Pancreas (tissue), 10 donors: ENCODE data around the gene SMARCA2. TPM values are rescaled to one million over a fixed set of nuclear protein-coding genes. Genes with fewer than 3 reads are reported as not detected.

Experiments used
- ATAC-seq, 4 donors: fragments of 200-7000 bp; cut with Tn5 transposase; one replicate each; pipeline versions ENCODE4 v1.8.0 to v1.9.1; 2020; ENCODE audit warnings: mild to moderate bottlenecking in 4 of 4, moderate library complexity in 4 of 4
- DNase-seq, 6 donors: peaks; one replicate each; pipeline ENCODE4 v3.0.0-alpha.2; 2020
- FAIRE-seq: peaks from 2 replicates; lab custom pipeline; 2012; peaks lifted over from hg19 to GRCh38; lab: Jason Lieb, UNC
- H3K27ac ChIP-seq, 4 donors: fragments of 200-600 bp; sonication (generic); 1 replicate in 3 of 4; 2 replicates in 1 of 4; pipeline versions ENCODE4 v1.5.0 to v1.8.0; 2020
- H3K27me3 ChIP-seq, 4 donors: fragments of 200-600 bp; one replicate each; pipeline ENCODE4 v1.8.0; 2021
- H3K36me3 ChIP-seq, 3 donors: fragments of 200-600 bp; sonication (generic) in 1 of 3; one replicate each; pipeline versions ENCODE4 v1.5.0 to v1.8.0; 2020 to 2021
- H3K4me1 ChIP-seq, 3 donors: fragments of 200-600 bp; one replicate each; pipeline ENCODE4 v1.8.0; 2021
- H3K4me3 ChIP-seq, 4 donors: fragments of 200-600 bp; sonication (generic) in 2 of 4; one replicate each; pipeline versions ENCODE4 v1.5.0 to v1.8.0; 2020 to 2021
- H3K9me3 ChIP-seq, 4 donors: fragments of 200-600 bp; one replicate each; pipeline ENCODE4 v1.8.0; 2021
- WGBS, 2 donors: extraction: QIAGEN DNeasy Blood & Tissue Kit; methylation state at CpG; one replicate each; pipeline ENCODE4 v1.1.7; 2013; 5-methylcytosine and 5-hydroxymethylcytosine counted together
- intact Hi-C, 3 donors: fragments of 100-400 bp; cut with DNase I; formaldehyde crosslinking; loops; one replicate each; pipeline versions ENCODE4 v1.11.1 to v1.14.2; 2022
- polyA plus RNA-seq, 2 donors: library from polyadenylated mRNA; stranded (reverse); fragments of 200-250 nt; gene quantifications; one replicate each; pipeline ENCODE4 v1.2.3, GENCODE V29; 2013
- total RNA-seq, 6 donors: library from RNA; stranded (reverse); fragmentation: NEBNext Ultra II Directional in 4 of 6; extraction: Animal tissue kit (Norgen Biotek cat#: 25700) in 4 of 6; gene quantifications; one replicate each; pipeline versions ENCODE4 v1.2.1 to v1.2.4, GENCODE V29; 2021 to 2023
- TF ChIP-seq, protein P1 (sequence below), 4 donors: fragments of 200-600 bp; sonication (generic) in 3 of 4; IDR thresholded peaks; one replicate each; pipeline versions ENCODE4 v1.5.0 to v1.8.0; 2021; ENCODE audit warnings: antibody characterized with exemption in 4 of 4
- donor health status: healthy with polysubstance abuse.
- donor health status: DM: no; HTN: no; CAD: no; lungs with moderate emphysema.
- donor health status: DM: no; HTN: no; CAD: no.
- donor health status: control.
- donor health status: control.
- donor health status: Bipolar disorder and iron deficiency.
- donor health status: DM: yes; HTN: yes; CAD: no.
- donor health status: DM: no; HTN: no; CAD: no.
- donor health status: DM: no; HTN: no; CAD: no.
- donor health status: DM: yes; HTN: yes; CAD: no.

The SMARCA2 gene
- total and polyA plus RNA-seq, 8 donors: 21.7 to 91.4 (median 64.6) TPM

- DNase-seq (no peak), FAIRE-seq (no peak), ATAC-seq (no peak)
- no peak overlapping the region for H3K4me3 ChIP-seq
- H3K27me3 ChIP-seq: no peaks in the 10 kb centered on the region
- H3K36me3 ChIP-seq: no peaks in the 10 kb centered on the region
- TF ChIP-seq, protein P1, sequence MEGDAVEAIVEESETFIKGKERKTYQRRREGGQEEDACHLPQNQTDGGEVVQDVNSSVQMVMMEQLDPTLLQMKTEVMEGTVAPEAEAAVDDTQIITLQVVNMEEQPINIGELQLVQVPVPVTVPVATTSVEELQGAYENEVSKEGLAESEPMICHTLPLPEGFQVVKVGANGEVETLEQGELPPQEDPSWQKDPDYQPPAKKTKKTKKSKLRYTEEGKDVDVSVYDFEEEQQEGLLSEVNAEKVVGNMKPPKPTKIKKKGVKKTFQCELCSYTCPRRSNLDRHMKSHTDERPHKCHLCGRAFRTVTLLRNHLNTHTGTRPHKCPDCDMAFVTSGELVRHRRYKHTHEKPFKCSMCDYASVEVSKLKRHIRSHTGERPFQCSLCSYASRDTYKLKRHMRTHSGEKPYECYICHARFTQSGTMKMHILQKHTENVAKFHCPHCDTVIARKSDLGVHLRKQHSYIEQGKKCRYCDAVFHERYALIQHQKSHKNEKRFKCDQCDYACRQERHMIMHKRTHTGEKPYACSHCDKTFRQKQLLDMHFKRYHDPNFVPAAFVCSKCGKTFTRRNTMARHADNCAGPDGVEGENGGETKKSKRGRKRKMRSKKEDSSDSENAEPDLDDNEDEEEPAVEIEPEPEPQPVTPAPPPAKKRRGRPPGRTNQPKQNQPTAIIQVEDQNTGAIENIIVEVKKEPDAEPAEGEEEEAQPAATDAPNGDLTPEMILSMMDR (IDR thresholded peaks at IDR 0.05): no peak
- no peak overlapping the region for H3K27ac ChIP-seq
- H3K4me1 ChIP-seq: no peaks in the 10 kb centered on the region
- no peaks in the 10 kb centered on the region for H3K9me3 ChIP-seq
- intact Hi-C loops: no loop called here
Observed at GRCh38 chr9:1972672-1973071, 42.5 kb upstream of the SMARCA2 start.

GRCh38 chr9:1977026-1977425 is 38.1 kb upstream of the SMARCA2 start:
- WGBS, 2 donors: 76 to 83% methylated on average over 2 of the region's 2 CpGs
- Histone ChIP-seq H3K36me3 (no peaks in the 10 kb centered on the region), H3K9me3 (no peaks in the 10 kb centered on the region), H3K27me3 (no peaks in the 10 kb centered on the region), H3K4me3 (no peak overlapping the region), H3K27ac (no peak overlapping the region), H3K4me1 (peaks cover 5 to 14% (median 11%) of the 10 kb centered on the region in 3 donors)
- DNase-seq: no peak
- TF ChIP-seq, protein P1 (IDR thresholded peaks at IDR 0.05): no peak
- intact Hi-C loops: no loop called here
- no peak for FAIRE-seq
- ATAC-seq: no peak

DNA sequence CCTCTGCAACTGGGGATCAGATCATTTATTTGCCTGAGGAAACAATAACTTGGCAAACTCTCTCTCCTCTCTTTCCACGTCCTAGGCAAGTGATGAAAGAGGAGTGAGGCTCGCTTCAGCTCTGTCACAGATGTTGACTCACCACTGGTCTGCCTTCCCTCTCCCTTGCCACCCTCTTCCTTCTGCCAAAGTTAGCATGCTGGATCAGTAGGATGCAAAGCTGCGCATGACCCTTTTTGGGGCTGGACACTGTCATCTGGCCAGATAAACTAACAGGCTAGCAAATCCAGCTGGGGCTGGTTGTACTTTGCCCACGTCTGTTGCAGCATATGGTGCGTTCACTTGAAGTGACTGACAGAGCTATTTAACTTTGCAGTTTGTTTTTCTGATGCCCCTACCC is 36.2 kb upstream of the SMARCA2 start:
- Histone ChIP-seq H3K4me1 (peaks cover 5 to 14% (median 11%) of the 10 kb centered on the region in 3 donors), H3K4me3 (no peak overlapping the region), H3K36me3 (no peaks in the 10 kb centered on the region), H3K27ac (peak overlapping the region in 1 of 4 donors; percentile 50), H3K27me3 (no peaks in the 10 kb centered on the region), H3K9me3 (no peaks in the 10 kb centered on the region)
- ATAC-seq: peak; percentile 60 to 81 (median 74)
- TF ChIP-seq, protein P1 (IDR thresholded peaks at IDR 0.05): no peak
- intact Hi-C loops: no loop called here
- peak in 3 of 6 donors; percentile 31 to 61 (median 34) for DNase-seq
- FAIRE-seq: no peak
- 33 to 41% methylated on average over 5 of the region's 5 CpGs for WGBS, 2 donors

- ATAC-seq (peak; percentile 73 to 87 (median 80)), FAIRE-seq (no peak), DNase-seq (peak in 4 of 6 donors; percentile 22 to 59 (median 34))
- 17 to 22% methylated on average over 7 of the region's 7 CpGs for WGBS, 2 donors
- H3K36me3 ChIP-seq: no peaks in the 10 kb centered on the region
- H3K27ac ChIP-seq: peak overlapping the region in 2 of 4 donors; percentile 25 to 50
- no peaks in the 10 kb centered on the region for H3K27me3 ChIP-seq
- no peaks in the 10 kb centered on the region for H3K9me3 ChIP-seq
- no peak overlapping the region for H3K4me3 ChIP-seq
- peaks cover 5 to 14% (median 11%) of the 10 kb centered on the region in 3 donors for H3K4me1 ChIP-seq
- TF ChIP-seq, protein P1 (IDR thresholded peaks at IDR 0.05): no peak
- intact Hi-C loops: no loop called here
Observed at GRCh38 chr9:1979741-1980367, 35.3 kb upstream of the SMARCA2 start.

- no peaks in the 10 kb centered on the region for H3K36me3 ChIP-seq
- TF ChIP-seq, protein P1 (IDR thresholded peaks at IDR 0.05): no peak
- WGBS, 2 donors: 94 to 100% methylated on average over 1 of the region's 1 CpG
- peak overlapping the region in 2 of 4 donors; percentile 13 to 25 for H3K27ac ChIP-seq
- peaks cover 5 to 14% (median 11%) of the 10 kb centered on the region in 3 donors for H3K4me1 ChIP-seq
- FAIRE-seq (no peak), ATAC-seq (no peak), DNase-seq (no peak)
- H3K9me3 ChIP-seq: no peaks in the 10 kb centered on the region
- no peaks in the 10 kb centered on the region for H3K27me3 ChIP-seq
- intact Hi-C loops: no loop called here
- no peak overlapping the region for H3K4me3 ChIP-seq
Observed at GRCh38 chr9:1980387-1980786, 34.8 kb upstream of the SMARCA2 start.
